ENCODE results near the gene ZNF562.

- TF ChIP-seq CTCF (IDR thresholded peaks at IDR 0.05) (no peak), POLR2AphosphoS5 (IDR thresholded peaks at IDR 0.05) (no peak)
Observed at GRCh38 chr19:9705836-9706235, 30.9 kb upstream of the ZNF562 start.
